HG02571 (cell line): ENCODE measurements around the gene DRD1.

Source experiments
- ATAC-seq: cut with Tn5 transposase; IDR thresholded peaks from one replicate; pipeline ENCODE4 v1.9.1; 2021; ENCODE audit warnings: mild to moderate bottlenecking, moderate library complexity; ENCODE audit not compliant: unreplicated experiment

The DRD1 gene

DNA sequence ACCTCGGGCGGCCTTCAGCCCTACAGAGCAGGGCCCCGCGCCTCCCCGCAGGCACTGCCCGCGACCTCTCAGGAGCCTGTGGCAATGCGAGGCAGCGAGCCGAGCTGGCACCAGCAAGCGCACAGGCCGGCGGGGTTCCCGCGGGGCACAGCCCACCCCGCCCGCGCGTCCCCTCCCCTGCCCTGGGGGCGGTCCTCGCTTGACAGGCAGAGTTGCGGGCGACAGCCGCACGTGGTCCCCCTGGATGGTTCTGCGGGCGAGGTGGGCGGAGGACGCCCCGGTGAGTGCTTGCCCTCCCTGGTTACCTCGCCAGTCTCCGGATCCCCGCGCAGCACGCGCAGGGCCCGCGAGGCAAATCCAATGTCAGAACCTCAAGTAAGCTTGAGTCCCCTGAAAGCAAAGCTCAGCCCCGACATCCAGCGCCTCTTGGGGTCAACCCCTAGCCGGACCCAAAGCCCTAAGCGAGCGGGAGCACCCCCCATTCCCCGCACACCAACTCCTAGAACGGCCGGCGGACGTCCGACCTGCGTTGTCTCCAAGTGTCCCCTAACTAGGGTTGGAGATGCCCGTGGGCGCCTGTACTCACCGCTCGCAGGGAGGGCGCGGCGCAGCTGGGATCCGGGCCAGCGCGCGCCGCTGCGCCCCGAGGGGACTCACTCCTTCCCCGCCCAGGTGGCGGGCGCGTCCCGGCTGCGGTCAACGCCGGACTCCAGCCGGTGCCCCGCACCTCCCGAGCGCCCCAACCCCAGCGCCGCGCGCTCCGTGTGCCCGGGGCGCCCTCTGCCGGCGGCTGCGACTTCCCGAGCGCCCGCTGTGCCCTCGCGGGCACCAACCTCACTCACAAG lies at the start of gene DRD1:
TSS of gene DRD1 (minus strand) at position 123 of the 845 bp plus-strand sequence. CDS start 1,083 bp downstream, outside the sequence.
- no peak for ATAC-seq

DNA sequence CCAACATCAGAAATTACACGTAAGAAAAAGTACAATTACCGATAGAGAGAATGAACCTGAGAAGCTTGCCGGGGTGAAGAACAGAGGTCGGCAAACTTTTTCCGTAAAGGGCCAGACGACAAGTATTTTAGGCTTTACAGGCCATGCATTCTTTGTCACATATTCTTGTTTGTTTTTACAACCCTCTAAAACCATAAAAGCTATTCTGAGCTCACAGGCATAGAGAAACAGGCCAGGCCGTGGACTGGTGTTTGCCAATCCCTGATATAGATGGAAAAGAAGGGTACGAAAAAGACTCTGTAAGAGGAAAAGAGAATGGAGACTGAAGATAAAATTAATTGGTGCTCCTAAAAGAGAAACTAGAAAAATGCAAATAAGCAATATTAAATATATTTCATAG lies 49.7 kb upstream of the DRD1 start:
- no peak for ATAC-seq

DNA sequence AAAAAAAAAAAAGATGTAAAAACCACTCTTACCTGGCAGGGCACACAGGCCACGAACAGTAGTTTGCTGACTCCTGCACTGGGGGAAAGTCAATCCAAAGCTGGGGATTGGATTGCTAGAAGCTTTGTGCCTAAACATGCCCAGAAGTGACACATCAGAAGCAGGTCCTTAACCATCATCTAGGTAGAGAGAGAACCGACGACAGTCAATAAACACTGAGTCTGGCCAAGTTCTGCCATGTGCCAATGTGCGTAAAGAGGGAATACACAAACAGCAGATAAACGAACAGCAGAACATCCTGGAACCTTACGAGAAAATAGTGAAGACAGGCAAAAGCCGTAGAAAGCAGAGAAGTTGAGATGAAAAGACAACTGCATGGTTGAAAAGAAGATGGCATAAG lies 49.3 kb upstream of the DRD1 start:
- ATAC-seq, result no peak

DNA sequence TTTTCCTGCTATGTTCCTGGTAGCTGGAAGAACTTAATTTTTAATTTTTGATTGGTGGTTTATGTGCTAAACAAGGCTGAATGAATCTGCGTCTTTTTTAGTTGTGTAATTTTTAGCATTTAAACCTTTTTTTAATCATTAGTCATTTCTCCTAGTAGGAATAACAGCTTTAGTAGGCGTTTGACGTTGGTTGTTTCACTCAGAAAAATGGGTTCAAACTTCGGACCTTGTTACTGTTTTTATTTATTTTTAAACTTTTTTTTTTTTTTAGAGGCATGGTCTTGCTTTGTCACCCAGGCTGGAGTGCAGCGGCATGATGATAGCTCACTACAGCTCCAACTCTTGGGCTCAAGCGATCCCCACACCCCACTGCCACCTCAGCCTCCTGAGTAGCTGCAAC lies 47.2 kb upstream of the DRD1 start:
- ATAC-seq, result no peak

DNA sequence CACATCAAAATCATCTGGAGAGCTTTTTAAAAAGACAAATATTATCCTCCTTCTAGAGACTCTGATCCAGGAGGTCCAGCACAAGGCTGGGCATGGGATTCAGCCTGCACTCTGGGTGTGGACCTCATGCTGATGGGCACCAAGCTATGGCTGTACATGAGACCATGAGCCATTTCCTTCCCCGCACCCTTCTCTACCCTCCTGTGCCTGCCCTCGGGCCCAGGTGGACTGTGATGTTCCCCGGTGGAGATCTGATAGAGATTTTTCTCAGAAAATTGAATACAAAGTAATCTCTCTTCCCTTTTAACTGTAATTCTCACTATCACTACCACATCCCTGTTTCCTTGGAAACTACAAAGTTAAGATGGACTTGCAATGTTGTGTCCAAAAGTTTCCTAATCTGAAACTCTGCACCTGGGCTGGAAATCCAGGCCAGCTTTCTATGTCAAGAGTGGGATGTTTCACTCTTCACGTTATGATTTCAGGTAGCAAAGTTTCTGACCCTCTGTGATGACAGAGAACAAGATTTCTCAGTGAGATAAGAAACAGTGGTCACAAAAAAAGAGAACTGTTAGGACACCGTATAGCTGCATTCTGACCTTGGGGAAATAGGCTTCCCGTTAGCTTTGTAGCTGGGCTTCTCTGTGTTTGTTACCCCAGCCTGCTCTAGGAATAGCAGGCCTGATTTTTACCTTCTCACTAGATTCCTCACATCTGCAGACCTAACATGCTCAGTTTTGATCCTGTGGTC lies 45.9 kb upstream of the DRD1 start:
- no peak for ATAC-seq

DNA sequence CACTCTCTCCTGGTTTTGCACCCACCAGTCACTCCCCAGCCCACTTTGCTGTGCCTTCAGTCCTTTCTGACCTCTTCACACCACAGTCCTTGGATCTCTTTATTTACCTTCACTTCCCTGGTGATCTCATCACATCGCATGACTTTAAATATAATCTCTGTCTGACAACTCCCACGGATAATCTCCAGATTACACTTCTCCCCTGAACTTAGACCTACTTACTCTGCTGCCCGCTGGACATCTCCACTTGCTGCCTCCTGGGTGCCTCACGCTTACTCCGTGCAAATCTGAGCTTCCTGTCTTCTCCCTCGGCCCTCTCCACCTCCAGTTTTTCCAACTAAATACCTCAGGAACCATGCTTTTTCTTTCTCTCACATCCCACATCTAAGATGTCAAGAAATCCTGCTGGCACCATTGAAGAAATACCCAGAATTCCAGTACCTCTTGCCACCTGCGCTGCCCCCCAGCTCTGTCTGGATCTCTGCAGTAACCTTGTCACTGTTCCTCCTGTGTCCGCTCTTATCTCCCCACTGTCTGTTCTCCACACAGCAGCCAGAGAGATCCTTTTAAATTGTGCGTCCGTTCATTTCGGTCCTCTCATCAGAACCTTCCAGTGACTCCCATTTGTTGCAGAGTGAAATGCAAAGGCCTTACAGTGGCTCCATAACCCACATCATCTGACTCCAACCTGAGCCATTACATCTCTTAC lies 43.7 kb upstream of the DRD1 start:
- no peak for ATAC-seq

DNA sequence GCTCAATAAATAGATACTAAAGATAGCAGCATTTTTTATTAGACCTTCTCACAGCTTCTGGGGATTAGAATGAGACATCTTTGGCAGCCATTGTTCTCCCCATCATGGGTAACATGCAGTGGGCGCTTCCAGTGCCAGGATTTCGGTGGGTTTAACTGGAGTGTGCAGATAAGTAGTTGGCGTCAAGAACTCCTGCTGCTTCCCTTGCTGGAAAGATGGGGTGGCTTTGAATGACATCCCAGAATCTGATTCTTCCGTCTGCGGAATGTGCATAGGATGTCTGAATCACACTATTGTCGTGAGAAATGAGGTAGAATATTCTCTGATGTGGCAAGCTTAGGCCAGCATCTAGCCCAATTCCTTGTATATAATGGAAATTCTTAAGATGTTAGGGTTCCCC lies 41.6 kb upstream of the DRD1 start:
- no peak for ATAC-seq

DNA sequence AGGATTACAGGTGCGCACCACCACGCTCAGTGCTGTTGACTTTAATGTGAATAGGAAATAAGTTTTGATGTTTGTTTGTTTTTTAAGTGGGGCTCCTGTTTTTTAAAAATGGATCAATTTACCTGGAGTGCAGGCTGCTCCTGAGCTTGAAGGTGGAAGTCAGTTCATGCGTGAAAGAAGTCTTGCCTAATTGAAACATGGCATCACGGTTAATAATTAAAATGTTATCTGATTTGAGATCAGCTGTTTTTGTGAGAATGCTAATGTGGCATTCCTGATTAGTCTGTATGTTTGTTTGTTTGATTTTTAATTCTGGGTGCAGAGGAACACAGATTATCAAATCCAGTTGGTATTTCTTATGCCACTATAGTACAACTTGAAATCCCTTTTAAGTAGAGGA lies 40.8 kb upstream of the DRD1 start:
- no peak for ATAC-seq

DNA sequence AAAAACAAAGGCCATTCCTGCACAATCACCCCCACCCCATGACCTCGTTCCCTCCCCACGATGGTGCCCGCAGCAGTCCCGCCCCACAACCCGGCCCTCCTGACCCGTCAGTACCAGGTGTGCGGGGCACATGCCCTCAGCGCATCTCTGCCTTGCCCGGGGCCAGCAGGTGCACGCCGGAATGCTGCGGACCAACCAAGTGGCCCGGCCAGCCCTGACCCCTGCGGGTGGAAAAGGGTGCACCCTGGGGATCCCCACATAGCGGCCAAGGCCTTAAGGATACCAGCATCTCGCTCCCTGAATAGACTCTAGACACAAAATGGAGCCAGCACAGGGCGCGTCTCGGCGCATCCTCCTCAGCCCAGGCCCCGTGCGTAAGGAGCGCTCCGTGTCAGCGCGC lies 40.3 kb upstream of the DRD1 start:
- no peak for ATAC-seq

DNA sequence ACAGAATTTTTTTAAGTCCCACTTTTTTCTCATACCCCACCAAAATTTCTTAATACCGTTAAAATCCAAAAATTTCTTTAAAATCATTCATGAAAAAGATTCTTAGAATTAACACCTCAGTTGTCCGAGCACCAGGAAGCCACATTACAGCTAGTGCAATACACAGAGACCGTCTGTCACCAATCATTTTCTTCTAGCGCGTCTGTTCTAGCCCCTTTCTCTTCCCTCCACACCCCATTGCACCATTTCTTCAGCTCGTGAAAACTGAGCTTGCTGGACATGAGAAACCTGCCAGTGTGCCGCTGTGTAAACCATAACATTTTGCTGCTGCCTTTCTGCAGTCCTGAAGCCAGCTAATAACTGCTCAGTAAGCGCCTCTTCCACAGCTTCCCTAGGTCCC lies 39.4 kb upstream of the DRD1 start:
- ATAC-seq, result no peak

DNA sequence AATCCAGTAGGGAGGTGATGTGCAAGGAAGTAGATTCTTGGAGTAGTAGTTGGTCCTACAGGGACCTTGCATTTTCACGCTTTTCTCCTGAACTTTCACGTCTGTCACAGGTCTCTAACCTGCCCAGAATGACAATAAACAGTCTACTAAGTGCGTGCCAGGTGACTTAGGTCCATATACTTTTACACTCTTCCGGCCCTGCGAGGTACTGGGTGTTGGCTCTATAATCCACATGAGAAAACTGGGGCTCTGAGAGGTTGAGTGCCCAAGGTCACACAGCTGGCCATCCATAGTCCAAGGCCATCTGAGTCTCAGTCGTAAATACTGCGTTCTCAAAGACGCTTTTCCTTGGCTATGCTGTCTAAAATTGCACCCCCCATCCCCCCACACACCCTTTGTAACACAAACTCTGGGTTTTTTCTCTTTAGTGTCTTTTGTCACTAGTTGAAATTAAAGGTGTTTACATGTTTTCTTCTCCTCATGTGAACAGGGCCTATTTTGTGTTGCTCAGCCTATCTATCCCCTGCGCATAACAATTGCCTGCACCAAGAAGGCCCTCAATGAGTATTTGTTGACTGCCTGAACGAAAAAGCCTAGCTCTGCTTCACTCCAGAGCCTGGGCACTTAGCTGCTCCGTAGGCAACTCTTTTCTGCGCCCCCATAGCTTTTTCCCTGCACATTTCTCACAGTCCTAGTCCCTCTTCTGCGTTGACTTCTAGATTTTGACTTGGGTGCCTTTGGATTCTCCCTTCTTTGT lies 35.3 kb upstream of the DRD1 start:
- peak; percentile 4 for ATAC-seq

DNA sequence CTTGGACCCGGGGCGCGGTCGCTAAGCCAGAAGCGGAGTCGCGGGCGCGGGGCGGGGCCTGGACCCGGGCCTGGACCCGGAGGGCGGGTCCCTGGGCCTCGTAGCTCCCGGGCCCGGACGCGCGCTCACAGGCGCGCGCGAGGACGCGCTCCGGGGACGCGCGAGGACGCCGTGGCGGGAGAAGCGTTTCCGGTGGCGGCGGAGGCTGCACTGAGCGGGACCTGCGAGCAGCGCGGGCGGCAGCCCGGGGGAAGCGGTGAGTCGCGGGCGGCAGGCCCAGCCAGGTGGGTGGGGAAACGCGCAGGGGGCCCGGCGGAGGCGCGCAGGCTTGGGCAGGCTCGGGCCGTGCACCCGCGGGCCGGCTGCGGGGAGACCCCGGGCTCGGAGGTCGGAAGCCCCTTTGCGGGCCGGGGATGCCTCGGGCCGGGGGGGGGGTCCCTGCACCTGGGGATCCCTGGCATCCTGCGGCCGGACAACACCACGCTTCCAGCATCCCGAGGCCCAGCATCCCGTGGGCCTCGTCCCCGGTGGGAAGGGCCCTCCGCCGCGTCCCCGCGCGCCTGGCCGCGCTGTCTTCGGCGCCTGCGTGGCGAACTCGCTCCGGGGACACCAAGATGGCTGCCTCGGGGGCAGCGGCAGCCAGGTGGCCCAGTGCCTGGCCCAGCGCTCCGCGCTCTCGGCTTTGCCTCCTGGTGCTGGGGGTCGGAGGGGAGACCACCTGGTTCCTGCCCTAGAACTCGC lies 34.6 kb upstream of the DRD1 start, which contains the start of gene SFXN1:
TSS of gene SFXN1 (plus strand) at position 177 of the 741 bp plus-strand sequence. CDS start 13,544 bp downstream, outside the sequence.
- peak; percentile 84 for ATAC-seq

DNA sequence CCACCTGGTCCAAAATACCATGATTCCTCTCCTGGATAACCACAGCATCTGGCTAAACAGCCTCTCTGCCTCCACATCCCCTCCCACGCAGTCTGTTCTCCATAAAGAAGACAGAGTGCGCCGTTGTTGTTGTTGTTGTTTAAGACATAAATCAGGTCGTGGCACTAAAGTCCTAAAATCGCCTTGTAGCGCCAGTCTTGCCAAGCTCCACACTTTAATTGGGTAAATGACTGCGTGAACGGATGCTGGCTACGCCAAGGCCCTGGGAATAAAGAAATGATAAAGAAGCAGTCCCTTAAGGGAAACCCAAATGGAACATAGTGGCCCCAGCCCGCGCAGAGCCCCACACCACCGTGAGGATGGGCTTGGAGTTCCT lies 34.0 kb upstream of the DRD1 start:
- ATAC-seq, result no peak

DNA sequence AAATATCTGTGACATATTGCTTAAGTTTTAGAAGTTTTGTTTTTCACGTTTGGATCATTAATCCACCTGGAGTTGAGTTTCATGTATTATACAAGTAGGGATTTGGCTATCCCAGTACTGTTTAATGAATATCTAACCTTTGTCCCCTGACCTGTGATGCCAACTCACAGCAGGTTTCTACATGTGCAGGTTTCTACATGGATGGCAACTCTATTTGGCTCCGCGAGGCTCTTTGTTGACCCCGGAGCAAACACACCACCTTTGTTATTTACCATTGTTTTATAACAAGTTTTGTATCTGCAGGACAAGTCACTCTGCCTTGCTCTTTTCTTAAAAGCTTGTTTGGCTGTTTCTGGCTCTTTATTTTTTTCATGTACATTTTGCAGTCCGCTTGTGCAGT lies 33.5 kb upstream of the DRD1 start:
- ATAC-seq, result no peak

DNA sequence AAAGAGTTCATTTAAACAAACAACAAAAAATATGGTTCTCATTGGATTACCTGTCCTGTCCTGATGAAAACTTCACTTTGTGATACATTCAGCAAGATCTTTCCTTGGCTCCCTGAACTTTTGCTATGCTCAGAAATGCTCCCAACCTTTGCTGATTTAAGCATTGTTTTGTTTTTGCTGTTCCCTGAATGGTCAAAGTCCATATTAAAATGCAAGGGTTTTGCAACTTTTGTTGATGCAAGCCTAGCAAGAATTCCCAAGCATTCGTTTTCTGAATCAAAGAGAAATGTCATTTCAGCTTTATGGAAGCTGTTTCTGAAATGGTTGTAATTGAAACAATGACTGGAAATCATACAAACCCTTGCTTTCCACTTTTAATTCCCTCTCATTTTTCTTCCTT lies 31.3 kb upstream of the DRD1 start:
- no peak for ATAC-seq

DNA sequence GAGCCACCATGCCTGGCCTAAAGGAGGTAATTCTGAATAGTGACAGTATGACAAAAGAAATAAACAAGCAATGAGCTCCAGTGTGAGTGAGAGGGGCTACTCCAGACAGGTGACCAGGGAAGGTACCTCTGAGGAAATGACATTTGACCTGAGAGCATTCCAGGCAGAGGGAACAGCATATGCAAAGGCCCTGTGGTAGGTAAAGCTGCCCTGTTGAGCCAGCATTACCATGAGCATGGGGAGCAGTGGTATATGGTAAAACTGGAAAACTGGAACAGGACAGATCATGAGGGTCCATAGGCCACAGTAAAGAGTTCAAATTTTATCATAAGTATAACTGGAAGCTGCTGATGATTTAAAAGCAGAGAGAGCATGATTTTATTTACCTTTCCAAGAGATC lies 28.4 kb upstream of the DRD1 start:
- no peak for ATAC-seq

DNA sequence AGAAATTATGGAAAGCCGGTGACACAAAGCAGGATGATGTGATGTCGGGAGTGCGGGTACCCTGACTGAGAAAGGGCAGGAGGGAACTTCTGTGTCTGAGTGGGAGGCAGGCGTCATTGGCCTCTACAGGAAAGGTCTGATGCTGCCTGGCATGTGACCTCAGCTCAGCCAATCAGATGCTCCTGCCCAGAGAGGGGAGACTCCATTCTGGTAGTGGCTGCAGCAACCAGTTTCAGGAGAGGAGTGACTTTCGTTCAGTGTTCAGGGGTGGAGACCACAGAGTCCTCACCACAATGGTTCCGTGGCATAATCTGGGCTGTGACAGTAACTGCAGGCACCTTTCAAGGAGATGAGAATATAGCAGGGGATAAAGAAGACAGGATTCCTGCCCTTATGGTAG lies 27.6 kb upstream of the DRD1 start:
- ATAC-seq, result no peak

DNA sequence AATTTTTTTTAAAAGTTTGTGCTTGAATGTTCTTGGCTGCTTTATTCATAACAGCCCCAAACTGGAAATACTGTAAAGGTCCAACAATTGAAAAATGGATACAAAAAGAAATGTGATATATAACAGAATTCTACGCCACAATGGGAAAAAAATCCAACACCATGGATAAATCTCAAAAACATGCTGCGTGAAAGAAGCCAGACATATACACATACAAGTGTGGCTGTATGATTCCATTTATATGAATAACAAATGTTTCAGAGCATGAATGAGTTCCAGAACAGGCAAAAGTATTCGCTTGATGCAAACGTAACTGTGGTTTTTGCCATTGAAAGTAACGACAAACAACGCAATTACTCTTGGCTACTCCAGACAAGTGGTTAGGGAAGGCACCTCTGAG lies 27.2 kb upstream of the DRD1 start:
- ATAC-seq, result no peak

DNA sequence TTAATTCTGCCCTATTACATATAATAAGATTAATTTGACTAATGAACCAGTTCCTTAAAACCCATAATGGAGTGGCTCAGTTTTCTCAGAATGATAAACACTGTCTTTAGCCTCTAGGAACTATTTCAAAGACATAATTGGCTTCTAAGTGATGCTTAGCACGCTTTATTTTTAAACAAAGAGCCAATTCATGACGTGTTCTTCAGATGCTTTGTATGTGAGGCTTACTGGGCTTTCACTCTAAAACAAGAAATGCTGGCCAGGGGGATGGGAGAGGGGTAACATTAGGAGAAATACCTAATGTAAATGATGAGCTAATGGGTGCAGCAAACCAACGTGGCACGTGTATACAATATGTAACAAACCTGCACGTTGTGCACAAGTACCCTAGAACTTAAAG lies 26.8 kb upstream of the DRD1 start:
- ATAC-seq, result no peak

DNA sequence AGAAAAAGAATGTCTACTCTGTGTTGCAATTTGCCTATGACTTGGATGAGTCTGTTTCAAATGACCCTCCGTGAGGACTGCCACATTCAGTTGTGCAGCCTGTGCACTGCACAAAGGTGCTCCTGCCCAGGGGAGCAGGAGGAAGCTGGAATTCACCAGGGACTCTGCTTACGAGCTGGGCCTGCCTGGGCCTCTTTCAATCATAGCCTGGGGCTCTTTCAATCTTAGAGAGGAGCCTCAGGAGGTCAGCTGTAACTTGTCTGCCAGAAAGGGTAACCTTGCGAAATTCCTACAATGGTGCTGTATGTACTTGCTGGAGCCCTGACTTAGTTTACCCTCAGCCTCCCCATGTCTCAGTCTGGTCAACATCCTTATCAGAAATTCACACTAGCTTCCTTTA lies 25.9 kb upstream of the DRD1 start:
- ATAC-seq, result no peak
